CD4-positive, alpha-beta T cell treated with Interleukin-6 at 100 ng/mL for 8 hours (primary cell): Measurements from ENCODE around the gene TUBA1A.
"Not testable (repeated sequence)": the region's sequence is repeated elsewhere in the genome, so short reads cannot be mapped to it uniquely, and the experiment has no call there.

Source experiments
- DNase-seq: peaks from one replicate; pipeline ENCODE4 v3.0.0-alpha.2; 2020; ENCODE audit warnings: mixed read lengths, low spot score

The TUBA1A gene

GRCh38 chr12:49146406-49146805 lies 42.5 kb downstream of the TUBA1A start:
- no peak for DNase-seq

DNA sequence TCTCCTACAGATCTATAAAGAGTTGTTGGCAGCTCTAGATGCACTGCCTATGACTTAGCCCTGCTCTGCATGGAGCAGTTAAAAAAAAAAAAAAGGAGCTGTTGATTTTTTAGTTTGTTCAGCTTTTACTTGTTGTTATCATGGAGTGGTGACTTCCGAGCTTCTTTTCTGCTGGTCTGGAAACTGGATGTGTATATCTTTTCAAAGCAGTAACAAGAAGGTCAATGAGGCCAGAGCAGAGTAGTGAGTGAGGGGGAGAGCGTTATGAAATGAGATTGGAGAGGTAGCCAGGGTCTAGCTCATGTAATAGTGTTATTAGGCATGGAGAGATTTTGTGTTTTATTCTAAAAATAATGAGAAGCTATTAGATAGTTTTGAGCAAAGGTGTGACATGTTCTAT lies 44.5 kb downstream of the TUBA1A start:
- DNase-seq = no peak

- no peak for DNase-seq
Measured at GRCh38 chr12:49138999-49139398, 49.9 kb downstream of the TUBA1A start.

DNA sequence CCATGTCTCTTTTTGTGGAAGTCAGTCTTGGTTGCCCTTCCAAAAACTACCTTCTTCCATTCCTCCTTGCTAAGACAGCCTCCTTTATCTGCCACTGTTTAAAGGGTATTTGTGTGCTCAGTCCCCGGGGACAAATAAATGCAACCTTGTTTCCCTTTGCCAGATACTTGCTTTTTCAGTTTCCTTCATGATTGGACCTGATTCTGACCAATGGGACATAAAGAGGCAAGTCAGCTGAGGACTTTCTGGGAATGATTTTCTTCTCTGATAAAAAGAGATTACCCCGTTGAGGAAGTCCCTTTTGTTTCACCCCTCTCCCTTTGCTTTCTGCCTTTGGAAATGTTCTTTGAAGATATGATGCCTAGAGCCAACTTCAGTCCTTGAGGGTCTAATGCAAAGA lies 50.3 kb downstream of the TUBA1A start:
- no peak for DNase-seq

DNA sequence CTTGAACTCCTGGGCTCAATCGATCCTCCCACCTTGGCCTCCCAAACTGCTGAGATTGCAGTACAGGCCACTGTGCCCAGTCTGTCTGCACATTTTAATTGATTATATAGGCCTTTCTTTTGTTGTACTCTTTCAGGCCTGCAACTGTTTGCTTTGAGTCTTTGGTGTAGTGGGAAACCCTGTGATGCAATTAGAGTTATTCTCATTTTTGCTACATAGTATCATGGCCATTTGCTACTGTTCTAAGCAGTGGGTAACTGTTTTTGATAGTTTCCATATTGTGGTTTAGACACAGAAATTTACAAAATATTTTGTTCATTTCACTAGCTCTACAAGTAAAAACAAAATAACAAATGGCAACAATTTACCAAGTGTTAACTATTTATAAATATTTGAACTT lies 51.4 kb downstream of the TUBA1A start:
- DNase-seq = no peak

- DNase-seq = not testable (repeated sequence)
Measured at GRCh38 chr12:49136997-49137396, 51.9 kb downstream of the TUBA1A start.
